ENCODE measurements around the gene RNU6-1. TPM values are rescaled to one million over a fixed set of nuclear protein-coding genes. Genes with fewer than 3 reads are reported as not detected.

The RNU6-1 gene
- total RNA-seq, 4 donors from 2014 or later: not detected

GRCh38 chr15:67833710-67834511 lies 5.9 kb downstream of the RNU6-1 start:
- TF ChIP-seq EP300 (IDR thresholded peaks at IDR 0.05): no peak
- no peak for TF ChIP-seq POLR2AphosphoS5 (IDR thresholded peaks at IDR 0.05)
- TF ChIP-seq CTCF (IDR thresholded peaks at IDR 0.05): peak; percentile 20 to 35
- no peak for TF ChIP-seq POLR2A (IDR thresholded peaks at IDR 0.05)
- Histone ChIP-seq H3K27me3 (peaks cover 72% of the 10 kb centered on the region), H3K27ac (no peak overlapping the region), H3K4me3 (peak overlapping the region; percentile 51), H3K9me3 (no peaks in the 10 kb centered on the region), H3K4me1 (peaks cover 58% of the 10 kb centered on the region), H3K36me3 (no peaks in the 10 kb centered on the region)
- DNase-seq (ENCODE audit: low spot score in 2 of 2): peak in 1 of 2 donors; percentile 63
- 4% methylated on average over 22 of the region's 44 CpGs for WGBS

- Histone ChIP-seq H3K4me1 (peaks cover 59% of the 10 kb centered on the region), H3K36me3 (no peaks in the 10 kb centered on the region), H3K27me3 (peaks cover 80% of the 10 kb centered on the region), H3K4me3 (peak overlapping the region; percentile 51), H3K27ac (no peak overlapping the region), H3K9me3 (no peaks in the 10 kb centered on the region)
- 11% methylated on average over 32 of the region's 32 CpGs for WGBS
- TF ChIP-seq CTCF (IDR thresholded peaks at IDR 0.05): no peak
- no peak for TF ChIP-seq EP300 (IDR thresholded peaks at IDR 0.05)
- TF ChIP-seq POLR2AphosphoS5 (IDR thresholded peaks at IDR 0.05): no peak
- no peak for TF ChIP-seq POLR2A (IDR thresholded peaks at IDR 0.05)
- DNase-seq (ENCODE audit: low spot score in 2 of 2): no peak
Observed at GRCh38 chr15:67832897-67833709, 6.7 kb downstream of the RNU6-1 start.

DNA sequence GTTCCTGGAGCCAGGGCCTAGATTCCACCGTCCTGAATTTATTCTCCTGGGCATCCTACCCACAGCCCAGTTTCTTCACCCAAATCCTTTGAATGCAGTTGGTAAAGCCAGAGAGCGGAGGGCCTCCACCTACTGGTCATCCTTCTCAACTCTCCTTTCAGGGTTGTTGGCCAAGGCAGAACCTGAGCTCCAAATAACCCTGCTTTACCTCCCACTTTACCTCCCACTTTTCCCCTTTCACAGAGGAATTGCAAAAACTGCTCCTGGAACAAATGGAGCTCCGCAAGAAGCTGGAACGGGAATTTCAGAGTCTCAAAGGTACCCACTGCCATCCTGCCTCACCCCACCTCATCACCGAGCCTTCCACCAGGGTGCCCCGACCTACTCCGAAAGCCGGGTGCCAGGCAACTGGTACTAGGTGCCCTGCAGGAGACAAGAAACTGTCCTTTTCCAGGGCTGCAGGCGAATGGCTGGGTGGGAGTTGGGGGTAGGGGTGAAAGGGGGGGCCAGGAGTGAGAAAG lies 7.8 kb downstream of the RNU6-1 start:
- Histone ChIP-seq H3K27ac (no peak overlapping the region), H3K9me3 (no peaks in the 10 kb centered on the region), H3K4me3 (no peak overlapping the region), H3K27me3 (peaks cover 90% of the 10 kb centered on the region), H3K4me1 (peaks cover 69% of the 10 kb centered on the region), H3K36me3 (no peaks in the 10 kb centered on the region)
- no peak for TF ChIP-seq POLR2AphosphoS5 (IDR thresholded peaks at IDR 0.05)
- no peak for TF ChIP-seq POLR2A (IDR thresholded peaks at IDR 0.05)
- no peak for TF ChIP-seq CTCF (IDR thresholded peaks at IDR 0.05)
- TF ChIP-seq EP300 (IDR thresholded peaks at IDR 0.05): no peak
- no peak for DNase-seq (ENCODE audit: low spot score in 2 of 2)
- WGBS: 63% methylated on average over 9 of the region's 9 CpGs

DNA sequence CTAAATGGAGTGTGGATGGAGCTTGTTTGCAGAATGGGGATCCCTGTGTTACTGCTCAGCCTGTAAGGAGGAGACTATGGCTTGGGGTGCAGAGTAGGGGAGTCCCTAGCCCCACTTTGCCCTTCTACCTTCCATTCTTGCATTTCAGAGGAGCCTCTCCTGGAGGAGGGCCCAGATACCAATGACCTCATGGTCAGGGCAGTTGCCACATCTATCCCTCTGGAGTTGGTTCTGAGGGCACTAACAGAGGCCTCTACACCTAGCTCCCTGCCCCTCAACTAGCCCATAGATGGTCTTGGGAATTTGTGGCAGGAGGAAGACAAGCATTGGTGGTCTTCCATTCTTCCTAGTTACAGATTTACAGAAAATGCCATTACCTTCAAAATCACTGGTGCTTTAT lies 8.5 kb downstream of the RNU6-1 start:
- Histone ChIP-seq H3K4me3 (no peak overlapping the region), H3K27me3 (peaks cover 98% of the 10 kb centered on the region), H3K36me3 (no peaks in the 10 kb centered on the region), H3K27ac (no peak overlapping the region), H3K4me1 (peaks cover 76% of the 10 kb centered on the region), H3K9me3 (no peaks in the 10 kb centered on the region)
- DNase-seq (ENCODE audit: low spot score in 2 of 2): no peak
- TF ChIP-seq POLR2A (IDR thresholded peaks at IDR 0.05): no peak
- TF ChIP-seq EP300 (IDR thresholded peaks at IDR 0.05): no peak
- TF ChIP-seq CTCF (IDR thresholded peaks at IDR 0.05): no peak
- TF ChIP-seq POLR2AphosphoS5 (IDR thresholded peaks at IDR 0.05): no peak

Data from suprapubic skin (tissue), 4 donors.